Activated naive CD4-positive, alpha-beta T cell treated with anti-CD3 and anti-CD28 coated beads for 36 hours (primary cell): Measurements from ENCODE around the gene SLCO4A1. TPM values are rescaled to one million over a fixed set of nuclear protein-coding genes. Genes with fewer than 3 reads are reported as not detected.
"Not testable (repeated sequence)": the region's sequence is repeated elsewhere in the genome, so short reads cannot be mapped to it uniquely, and the experiment has no call there.

Experiments
- CTCF ChIA-PET: fragments of 350-600 bp; sonication (Branson Sonifier 250); formaldehyde crosslinking; loops from one replicate; lab custom pipeline; 2021; ENCODE audit warnings: antibody characterized with exemption; lab: Charles Lee
- DNase-seq: peaks from one replicate; pipeline ENCODE4 v3.0.0-alpha.2; 2020
- H3K27ac Mint-ChIP-seq: one replicate; pipeline ENCODE4 v1.8.0; 2021; ENCODE audit warnings: mild to moderate bottlenecking, mixed read lengths
- H3K27me3 Mint-ChIP-seq: one replicate; pipeline ENCODE4 v1.8.0; 2021; ENCODE audit warnings: low read depth, mixed read lengths
- H3K36me3 Mint-ChIP-seq: one replicate; pipeline ENCODE4 v1.8.0; 2021; ENCODE audit warnings: low read depth, mixed read lengths
- H3K4me1 Mint-ChIP-seq: one replicate; pipeline ENCODE4 v1.8.0; 2021; ENCODE audit warnings: low read depth, mixed read lengths
- H3K4me3 Mint-ChIP-seq: one replicate; pipeline ENCODE4 v1.8.0; 2021; ENCODE audit warnings: mild to moderate bottlenecking, moderate library complexity, mixed read lengths
- H3K9me3 Mint-ChIP-seq: one replicate; pipeline ENCODE4 v1.8.0; 2021; ENCODE audit warnings: mixed read lengths
- intact Hi-C: fragments of 100-400 bp; cut with micrococcal nuclease; formaldehyde crosslinking; loops from one replicate; pipeline ENCODE4 v1.15.1; 2023
- total RNA-seq, 2 experiments: library from RNA; stranded (reverse); gene quantifications; one replicate each; pipeline ENCODE4 v1.2.3, GENCODE V29; 2021

The SLCO4A1 gene
- total RNA-seq, 2 experiments from 2014 or later = 22.4 to 22.6 TPM

DNA sequence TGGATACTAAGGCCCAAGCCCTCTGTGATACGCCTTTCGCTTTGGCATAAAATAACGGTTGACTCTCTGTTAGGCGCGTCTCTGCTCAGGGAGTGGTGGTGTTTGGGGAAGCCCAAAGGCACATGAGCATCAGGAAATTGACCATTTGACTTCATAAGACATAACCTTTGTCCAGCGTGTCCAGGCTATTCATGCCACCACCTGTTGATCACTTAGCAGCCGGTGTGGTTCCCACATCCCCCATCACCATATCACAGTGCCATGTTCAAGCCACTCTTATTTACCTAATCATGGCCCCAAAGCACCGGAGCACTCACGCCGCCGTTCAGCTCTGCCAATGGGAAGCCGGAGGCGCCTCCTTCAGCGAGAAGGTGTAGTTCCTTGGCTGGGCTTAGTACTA lies 27.9 kb downstream of the SLCO4A1 start:
- intact Hi-C loops = no loop called here
- no peak overlapping the region for H3K4me3 Mint-ChIP-seq
- H3K4me1 Mint-ChIP-seq = no peaks in the 10 kb centered on the region
- H3K27ac Mint-ChIP-seq = no peak overlapping the region
- H3K36me3 Mint-ChIP-seq = peaks cover 20% of the 10 kb centered on the region
- no peaks in the 10 kb centered on the region for H3K27me3 Mint-ChIP-seq
- DNase-seq = no peak
- CTCF ChIA-PET = interaction anchor here (0.8 to 1.2 kb wide), 2 partner anchors 121 to 122 kb away, joined by 3 to 4 read pairs; no protein-coding TSS in a partner anchor
- no peaks in the 10 kb centered on the region for H3K9me3 Mint-ChIP-seq

DNA sequence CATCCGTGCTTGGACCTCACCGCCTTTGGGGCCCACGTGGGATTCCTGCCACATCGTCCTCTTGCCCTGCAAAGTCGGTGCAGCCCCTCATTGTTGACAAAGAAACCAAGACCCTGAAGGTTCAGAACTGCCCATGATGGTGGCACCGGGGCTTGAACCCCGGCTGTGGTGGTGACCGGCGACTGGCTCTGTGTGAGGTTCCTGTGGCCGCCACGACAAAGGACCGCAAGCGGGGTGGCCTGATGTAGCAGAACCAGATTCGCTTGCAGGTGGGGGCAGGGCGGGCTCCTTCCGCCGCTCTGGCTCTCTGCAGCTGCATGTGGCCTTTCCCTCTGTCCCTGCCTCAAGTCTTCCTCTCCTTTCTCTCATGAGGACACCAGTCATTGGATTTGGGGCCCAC lies 28.7 kb downstream of the SLCO4A1 start:
- Mint-ChIP-seq H3K4me3 (no peak overlapping the region), H3K27ac (no peak overlapping the region), H3K27me3 (no peaks in the 10 kb centered on the region), H3K36me3 (peaks cover 20% of the 10 kb centered on the region), H3K9me3 (no peaks in the 10 kb centered on the region), H3K4me1 (no peaks in the 10 kb centered on the region)
- CTCF ChIA-PET = no interaction called here
- intact Hi-C loops = no loop called here
- no peak for DNase-seq

DNA sequence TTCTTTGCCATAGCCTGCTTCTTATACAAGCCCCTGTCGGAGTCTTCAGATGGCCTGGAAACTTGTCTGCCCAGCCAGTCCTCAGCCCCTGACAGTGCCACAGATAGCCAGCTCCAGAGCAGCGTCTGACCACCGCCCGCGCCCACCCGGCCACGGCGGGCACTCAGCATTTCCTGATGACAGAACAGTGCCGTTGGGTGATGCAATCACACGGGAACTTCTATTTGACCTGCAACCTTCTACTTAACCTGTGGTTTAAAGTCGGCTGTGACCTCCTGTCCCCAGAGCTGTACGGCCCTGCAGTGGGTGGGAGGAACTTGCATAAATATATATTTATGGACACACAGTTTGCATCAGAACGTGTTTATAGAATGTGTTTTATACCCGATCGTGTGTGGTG lies 29.5 kb downstream of the SLCO4A1 start:
- CTCF ChIA-PET = no interaction called here
- intact Hi-C loops = no loop called here
- Mint-ChIP-seq H3K4me1 (no peaks in the 10 kb centered on the region), H3K27ac (no peak overlapping the region), H3K4me3 (no peak overlapping the region), H3K9me3 (no peaks in the 10 kb centered on the region), H3K36me3 (peaks cover 19% of the 10 kb centered on the region), H3K27me3 (no peaks in the 10 kb centered on the region)
- no peak for DNase-seq

DNA sequence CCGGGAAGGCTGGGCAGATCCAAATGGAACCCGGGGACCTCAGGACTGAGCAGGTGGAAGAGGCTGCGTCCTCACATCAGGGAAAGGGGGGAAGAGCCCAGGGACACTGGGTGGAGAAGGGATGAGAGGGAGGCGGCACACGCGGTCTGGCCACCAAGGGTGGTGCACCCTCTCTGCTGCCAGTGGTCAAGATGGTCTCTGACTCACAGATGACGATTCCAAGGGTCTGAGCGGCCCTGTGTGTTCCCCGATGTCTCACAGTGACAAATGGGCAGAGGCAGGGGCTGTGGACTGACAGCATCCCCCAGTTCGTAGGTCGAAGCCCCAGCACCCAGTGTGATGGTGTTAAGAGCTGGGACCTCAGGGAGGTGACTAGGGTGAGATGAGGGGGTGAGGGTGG lies 32.1 kb downstream of the SLCO4A1 start:
- H3K4me1 Mint-ChIP-seq = no peaks in the 10 kb centered on the region
- H3K36me3 Mint-ChIP-seq = peaks cover 7% of the 10 kb centered on the region
- no peak overlapping the region for H3K4me3 Mint-ChIP-seq
- H3K9me3 Mint-ChIP-seq = no peaks in the 10 kb centered on the region
- CTCF ChIA-PET = no interaction called here
- no peaks in the 10 kb centered on the region for H3K27me3 Mint-ChIP-seq
- no peak overlapping the region for H3K27ac Mint-ChIP-seq
- intact Hi-C loops = no loop called here
- no peak for DNase-seq

DNA sequence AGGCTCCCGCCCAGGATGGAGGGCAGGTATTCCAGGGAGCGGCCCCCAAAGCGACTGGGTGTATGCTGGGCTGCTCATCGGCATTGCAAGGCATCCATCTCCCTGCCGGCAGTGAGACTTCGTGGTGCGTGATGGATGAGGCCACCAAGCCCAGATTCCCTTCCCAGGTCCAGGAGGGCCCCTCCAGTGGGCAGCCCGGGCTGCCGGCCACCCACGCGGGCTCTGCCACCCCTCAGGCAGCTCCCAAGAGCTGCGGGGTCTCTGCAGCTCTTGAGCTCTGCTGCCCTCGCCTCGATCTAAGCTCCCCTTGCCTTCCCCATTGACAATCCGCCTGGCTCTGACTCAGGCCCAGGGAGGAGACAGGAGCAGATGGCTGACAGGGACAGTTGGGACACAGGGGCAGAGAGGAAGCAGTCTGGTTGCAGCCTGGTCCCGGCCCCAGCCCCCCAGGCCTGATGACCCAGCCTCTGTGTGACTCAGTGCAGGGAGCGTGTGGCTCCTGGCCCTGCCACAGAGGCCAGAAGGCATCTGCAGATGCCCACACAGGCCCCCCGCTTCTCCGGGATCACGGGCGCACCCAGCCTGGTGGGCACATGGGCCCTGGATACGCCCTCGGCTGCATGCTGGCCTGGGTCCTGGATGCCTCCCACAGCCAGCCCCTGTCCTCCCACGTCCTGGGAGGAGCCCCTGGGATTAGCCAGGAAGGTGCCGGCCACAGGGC lies 33.0 kb downstream of the SLCO4A1 start:
- CTCF ChIA-PET = no interaction called here
- Mint-ChIP-seq H3K36me3 (peaks cover 7% of the 10 kb centered on the region), H3K27me3 (no peaks in the 10 kb centered on the region), H3K9me3 (peaks cover 5% of the 10 kb centered on the region), H3K4me1 (no peaks in the 10 kb centered on the region), H3K4me3 (no peak overlapping the region), H3K27ac (no peak overlapping the region)
- no peak for DNase-seq
- intact Hi-C loops = no loop called here

DNA sequence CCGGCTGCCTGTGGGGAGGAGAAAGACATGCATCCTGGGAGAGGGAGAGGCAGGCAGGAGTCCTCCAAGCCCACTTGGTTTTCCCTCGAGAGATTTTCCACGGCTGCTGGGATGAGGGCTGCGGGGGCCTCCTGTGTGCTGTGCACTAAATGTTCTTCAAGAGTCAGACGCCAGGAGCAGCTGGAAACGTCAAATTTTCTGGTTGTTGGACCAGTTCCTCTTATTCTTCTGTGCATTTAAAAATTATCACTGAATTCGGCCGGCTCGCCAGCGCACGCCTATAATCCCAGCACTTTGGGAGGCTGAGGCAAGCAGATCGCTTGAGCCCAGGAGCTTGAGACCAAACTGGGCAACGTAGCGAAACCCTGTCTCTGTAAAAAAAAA lies 33.6 kb downstream of the SLCO4A1 start:
- H3K36me3 Mint-ChIP-seq = peaks cover 7% of the 10 kb centered on the region
- H3K4me1 Mint-ChIP-seq = no peaks in the 10 kb centered on the region
- CTCF ChIA-PET = no interaction called here
- DNase-seq = no peak
- H3K9me3 Mint-ChIP-seq = peaks cover 5% of the 10 kb centered on the region
- no peaks in the 10 kb centered on the region for H3K27me3 Mint-ChIP-seq
- no peak overlapping the region for H3K27ac Mint-ChIP-seq
- no peak overlapping the region for H3K4me3 Mint-ChIP-seq
- intact Hi-C loops = no loop called here

DNA sequence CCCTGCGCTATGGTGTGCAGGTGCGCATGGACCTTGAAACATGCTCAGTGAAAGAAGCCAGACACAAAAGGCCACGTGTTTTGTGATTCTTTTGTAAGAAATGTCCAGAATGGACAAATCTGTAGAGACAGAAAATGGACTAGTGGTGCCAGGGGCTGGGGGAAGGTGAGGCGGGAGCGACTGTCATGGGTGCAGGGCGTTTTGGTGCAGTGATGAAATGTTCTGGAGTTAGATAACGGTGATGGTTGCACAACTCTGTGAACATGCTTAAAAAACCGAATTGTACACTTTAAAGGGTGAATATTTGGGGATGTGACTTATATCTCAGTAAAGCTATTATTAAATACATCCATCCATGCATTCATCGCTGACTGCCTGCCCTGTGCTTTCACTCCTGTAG lies 34.7 kb downstream of the SLCO4A1 start:
- H3K27me3 Mint-ChIP-seq = no peaks in the 10 kb centered on the region
- CTCF ChIA-PET = no interaction called here
- H3K4me1 Mint-ChIP-seq = no peaks in the 10 kb centered on the region
- peaks cover 4% of the 10 kb centered on the region for H3K36me3 Mint-ChIP-seq
- intact Hi-C loops = no loop called here
- H3K9me3 Mint-ChIP-seq = peaks cover 5% of the 10 kb centered on the region
- H3K27ac Mint-ChIP-seq = no peak overlapping the region
- no peak for DNase-seq
- no peak overlapping the region for H3K4me3 Mint-ChIP-seq

DNA sequence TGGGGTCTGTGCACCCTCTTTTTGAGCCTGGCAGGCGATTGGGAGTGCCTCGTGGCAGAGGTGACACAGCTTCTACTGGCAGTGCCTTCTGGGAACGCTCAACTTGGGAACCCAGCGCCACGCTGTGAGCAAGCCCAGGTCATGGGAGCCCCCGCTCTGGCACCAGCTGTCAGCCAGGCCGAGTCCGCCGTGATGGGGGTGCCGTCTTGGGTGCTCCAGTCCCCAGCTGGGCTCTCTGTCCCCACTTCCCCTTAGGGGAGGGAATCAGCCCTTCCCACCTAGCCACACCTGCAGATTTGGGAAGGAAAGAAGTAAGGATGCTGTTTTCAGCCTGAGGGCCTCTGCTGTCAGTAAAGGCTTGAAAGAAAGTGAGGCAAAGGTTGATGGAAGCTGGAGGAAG lies 35.4 kb downstream of the SLCO4A1 start:
- intact Hi-C loops = no loop called here
- CTCF ChIA-PET = no interaction called here
- peaks cover 5% of the 10 kb centered on the region for H3K9me3 Mint-ChIP-seq
- DNase-seq = no peak
- H3K27me3 Mint-ChIP-seq = no peaks in the 10 kb centered on the region
- no peak overlapping the region for H3K4me3 Mint-ChIP-seq
- H3K36me3 Mint-ChIP-seq = no peaks in the 10 kb centered on the region
- H3K4me1 Mint-ChIP-seq = no peaks in the 10 kb centered on the region
- no peak overlapping the region for H3K27ac Mint-ChIP-seq

DNA sequence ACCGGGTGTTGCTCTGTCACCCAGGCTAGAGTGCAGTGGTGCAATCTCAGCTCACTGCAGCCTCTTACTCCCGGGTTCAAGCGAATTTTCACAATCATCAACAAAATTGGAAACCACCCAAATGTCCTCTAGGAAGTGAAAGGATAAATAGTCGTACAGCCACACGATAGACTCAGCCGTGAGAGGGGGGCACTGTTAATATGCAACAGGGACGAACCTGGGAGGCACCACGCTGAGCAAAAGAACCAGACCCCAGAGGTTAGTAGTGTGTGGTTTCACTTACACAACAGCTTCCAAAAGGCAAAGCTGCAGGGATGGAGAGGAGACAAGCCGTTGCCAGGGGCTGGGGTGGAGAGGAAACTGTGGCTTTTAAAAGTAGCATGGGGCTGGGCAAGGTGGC lies 36.2 kb downstream of the SLCO4A1 start:
- no peak for DNase-seq
- H3K27me3 Mint-ChIP-seq = no peaks in the 10 kb centered on the region
- CTCF ChIA-PET = interaction anchor here (1.0 to 1.7 kb wide), 2 partner anchors 35 to 129 kb away, joined by 4 read pairs; no protein-coding TSS in a partner anchor
- H3K27ac Mint-ChIP-seq = no peak overlapping the region
- no peaks in the 10 kb centered on the region for H3K36me3 Mint-ChIP-seq
- H3K9me3 Mint-ChIP-seq = peaks cover 5% of the 10 kb centered on the region
- intact Hi-C loops = no loop called here
- H3K4me3 Mint-ChIP-seq = no peak overlapping the region
- no peaks in the 10 kb centered on the region for H3K4me1 Mint-ChIP-seq

DNA sequence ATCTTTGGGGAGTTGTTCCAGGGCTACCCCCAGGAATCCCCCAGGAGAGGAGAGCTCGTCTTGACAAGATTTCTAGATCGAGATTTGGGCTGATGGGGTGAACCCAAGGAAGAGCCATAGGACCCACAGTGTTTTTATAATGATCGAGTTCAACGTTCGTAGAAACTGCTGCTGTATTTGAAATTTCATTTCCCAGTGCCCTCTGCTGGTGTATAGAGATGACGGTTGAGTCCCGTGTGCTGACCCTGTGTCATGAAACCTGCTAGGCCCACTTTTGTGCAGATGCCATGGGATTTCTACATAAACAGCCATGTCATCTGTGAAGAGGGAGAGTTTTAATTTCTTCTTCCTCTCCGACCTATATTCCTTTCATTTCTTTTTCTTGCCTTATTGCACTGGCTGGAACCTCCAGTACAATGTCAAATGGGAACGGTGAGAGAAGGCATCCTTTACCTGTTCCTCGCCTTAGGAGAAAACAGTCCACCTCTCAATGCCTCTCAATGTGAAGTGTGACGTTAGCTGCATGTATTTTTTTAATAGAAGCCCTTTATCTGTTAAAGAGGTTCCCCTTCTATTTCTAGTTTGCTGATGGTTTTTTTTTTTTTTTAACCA lies 37.8 kb downstream of the SLCO4A1 start:
- H3K27me3 Mint-ChIP-seq = no peaks in the 10 kb centered on the region
- no peak overlapping the region for H3K27ac Mint-ChIP-seq
- H3K4me1 Mint-ChIP-seq = no peaks in the 10 kb centered on the region
- intact Hi-C loops = no loop called here
- no peak overlapping the region for H3K4me3 Mint-ChIP-seq
- CTCF ChIA-PET = no interaction called here
- H3K36me3 Mint-ChIP-seq = no peaks in the 10 kb centered on the region
- peaks cover 5% of the 10 kb centered on the region for H3K9me3 Mint-ChIP-seq
- DNase-seq = no peak

DNA sequence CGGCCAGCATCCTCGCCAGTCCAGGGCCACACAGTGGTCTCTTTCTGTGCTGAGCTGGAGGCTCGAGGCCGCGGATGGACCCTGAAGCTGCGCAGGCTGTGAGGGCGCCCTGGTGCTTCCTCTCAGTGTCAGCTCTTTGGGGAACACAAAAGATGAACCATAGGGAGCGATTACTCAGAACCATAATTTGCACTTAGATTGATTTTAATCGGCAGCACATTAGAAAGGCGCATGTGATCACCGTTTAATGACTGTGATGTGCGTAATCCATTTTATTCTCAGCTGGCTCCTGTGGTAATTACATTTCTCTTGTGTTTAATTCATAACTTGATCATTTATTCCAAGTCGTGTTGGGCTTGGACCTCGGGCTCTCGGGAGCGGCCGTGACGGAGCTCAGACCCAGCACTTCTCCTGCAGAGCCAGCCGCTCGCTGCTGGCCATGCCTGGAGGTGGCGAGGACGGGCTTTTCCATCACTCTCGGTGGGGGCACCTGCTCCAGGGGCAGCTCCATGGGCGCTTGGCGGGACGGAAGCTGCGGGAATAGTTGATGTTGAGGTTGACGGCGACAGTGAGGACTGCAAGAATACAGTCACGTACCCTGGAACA lies 40.7 kb downstream of the SLCO4A1 start:
- Mint-ChIP-seq H3K4me3 (no peak overlapping the region), H3K4me1 (peaks cover 8% of the 10 kb centered on the region), H3K9me3 (peaks cover 5% of the 10 kb centered on the region), H3K36me3 (no peaks in the 10 kb centered on the region), H3K27me3 (peaks cover 6% of the 10 kb centered on the region), H3K27ac (no peak overlapping the region)
- CTCF ChIA-PET = interaction anchor here (0.8 kb wide), 1 partner anchor 725 kb away, joined by 3 read pairs; no protein-coding TSS in a partner anchor
- no peak for DNase-seq
- intact Hi-C loops = no loop called here

DNA sequence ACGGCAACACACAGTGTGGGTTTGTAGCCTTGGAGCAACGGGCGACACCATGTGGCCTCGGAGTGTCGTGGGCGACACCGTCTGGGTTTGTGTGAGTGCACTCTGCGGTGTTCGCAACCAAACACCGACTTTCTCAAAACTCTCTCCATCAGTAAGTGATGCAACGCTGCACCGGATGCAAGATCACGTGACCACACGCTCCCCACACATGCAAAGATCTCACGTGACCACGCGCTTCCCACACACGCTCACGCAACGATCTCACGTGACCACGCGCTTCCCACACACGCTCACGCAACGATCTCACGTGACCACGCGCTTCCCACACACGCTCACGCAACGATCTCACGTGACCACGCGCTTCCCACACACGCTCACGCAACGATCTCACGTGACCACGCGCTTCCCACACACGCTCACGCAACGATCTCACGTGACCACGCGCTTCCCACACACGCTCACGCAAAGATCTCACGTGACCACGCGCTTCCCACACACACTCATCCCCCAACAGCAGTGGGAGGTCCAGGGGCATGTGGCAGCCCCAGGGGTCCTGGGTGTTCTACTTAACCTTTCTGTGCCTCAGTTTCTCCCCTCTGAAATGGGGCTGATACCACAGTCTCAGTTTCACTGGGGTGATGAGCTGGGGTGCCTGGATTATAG lies 41.5 kb downstream of the SLCO4A1 start:
- H3K4me1 Mint-ChIP-seq, H3K9me3 Mint-ChIP-seq, H3K4me3 Mint-ChIP-seq, H3K27ac Mint-ChIP-seq, intact Hi-C loops, CTCF ChIA-PET, H3K27me3 Mint-ChIP-seq, H3K36me3 Mint-ChIP-seq, DNase-seq: not testable (repeated sequence)
